HG03575 (cell line): ENCODE results near the gene TRIO.

Experiments used
- ATAC-seq: cut with Tn5 transposase; IDR thresholded peaks from one replicate; pipeline ENCODE4 v1.9.1; 2021; ENCODE audit not compliant: unreplicated experiment, insufficient number of reproducible peaks, low FRiP score; ENCODE audit errors: extremely low read depth

The TRIO gene

GRCh38 chr5:14463629-14464028 lies 320.5 kb downstream of the TRIO start:
- no peak for ATAC-seq

GRCh38 chr5:14464096-14464495 lies 321.0 kb downstream of the TRIO start:
- no peak for ATAC-seq

GRCh38 chr5:14464671-14465070 lies 321.5 kb downstream of the TRIO start:
- no peak for ATAC-seq

- ATAC-seq: no peak
Observed at GRCh38 chr5:14465116-14465515, 322.0 kb downstream of the TRIO start.

GRCh38 chr5:14465776-14466175 lies 322.6 kb downstream of the TRIO start:
- no peak for ATAC-seq

- ATAC-seq: no peak
Observed at GRCh38 chr5:14467251-14467650, 324.1 kb downstream of the TRIO start.

- no peak for ATAC-seq
Observed at GRCh38 chr5:14467886-14468285, 324.7 kb downstream of the TRIO start.

GRCh38 chr5:14469551-14470377 lies 326.6 kb downstream of the TRIO start:
- no peak for ATAC-seq

- ATAC-seq: no peak
Observed at GRCh38 chr5:14471507-14471906, 328.4 kb downstream of the TRIO start.

- ATAC-seq: no peak
Observed at GRCh38 chr5:14472986-14473567, 329.9 kb downstream of the TRIO start.

GRCh38 chr5:14475045-14475444 lies 331.9 kb downstream of the TRIO start:
- ATAC-seq: no peak

- no peak for ATAC-seq
Observed at GRCh38 chr5:14476786-14477435, 333.8 kb downstream of the TRIO start.

GRCh38 chr5:14479143-14479696 lies 336.1 kb downstream of the TRIO start:
- ATAC-seq: no peak

- no peak for ATAC-seq
Observed at GRCh38 chr5:14481349-14481748, 338.2 kb downstream of the TRIO start.

GRCh38 chr5:14482085-14482484 lies 338.9 kb downstream of the TRIO start:
- ATAC-seq: no peak

GRCh38 chr5:14483504-14484157 lies 340.5 kb downstream of the TRIO start:
- no peak for ATAC-seq

GRCh38 chr5:14486486-14486885 lies 343.3 kb downstream of the TRIO start:
- no peak for ATAC-seq

- no peak for ATAC-seq
Observed at GRCh38 chr5:14486996-14487896, 344.1 kb downstream of the TRIO start.
